HCT116 (cell line): ENCODE data around the gene ANKS1A. TPM values are rescaled to one million over a fixed set of nuclear protein-coding genes. Genes with fewer than 3 reads are reported as not detected.

Experiments
- ATAC-seq: fragments of 200-7000 bp; cut with Tn5 transposase; 2 replicates; pipeline ENCODE4 v1.9.1; 2020; ENCODE audit warnings: mild to moderate bottlenecking, moderate library complexity
- BruUV-seq: library from RNA; stranded (reverse); fragments of 400-500 nt; replicated peaks from 2 replicates; lab custom pipeline; 2021; lab: Mats Ljungman, UMichigan
- CTCF ChIA-PET: fragments of 300-600 bp; sonication (Branson Sonifier 250); formaldehyde crosslinking; loops from one replicate; lab custom pipeline; 2021; ENCODE audit warnings: antibody characterized with exemption; lab: Charles Lee
- POLR2A ChIA-PET: fragments of 300-600, 350-600 bp; sonication (Branson Sonifier 250); formaldehyde crosslinking; loops from one replicate; lab custom pipeline; 2021; ENCODE audit warnings: antibody characterized with exemption; lab: Charles Lee
- RAD21 ChIA-PET, 2 experiments: fragments of 300-600 bp; sonication (Branson Sonifier 250); formaldehyde crosslinking; loops; one replicate each; lab custom pipeline; 2023; ENCODE audit warnings: low total read pairs in 2 of 2; ENCODE audit not compliant: uncharacterized antibody in 2 of 2, unreplicated experiment in 2 of 2, low non-redundant PET in 1 of 2; lab: Charles Lee
- DNase-seq: peaks from one replicate; pipeline ENCODE4 v3.0.0-alpha.2; 2010; ENCODE audit warnings: low read depth, low spot score
- H2AFZ ChIP-seq: fragments of 200-600 bp; shearing (Covaris generic), sonication (generic); 2 replicates; pipeline ENCODE4 v1.6.1; 2017; ENCODE audit warnings: low read depth, mixed run types, mixed read lengths, antibody characterized with exemption, low read length; ENCODE audit not compliant: poor library complexity, severe bottlenecking
- H3K27ac ChIP-seq: 2 replicates; pipeline ENCODE4 v1.5.1; 2012; ENCODE audit warnings: low read depth, low read length
- H3K27me3 ChIP-seq: fragments of 200-600 bp; sonication (generic); 2 replicates; pipeline ENCODE4 v1.6.1; 2016; ENCODE audit warnings: mixed run types, low read length, mixed read lengths; ENCODE audit not compliant: insufficient read depth
- H3K36me3 ChIP-seq, 2 experiments: fragments of 200-500 bp in 1 of 2; fragments of 200-600 bp in 1 of 2; sonication (Bioruptor generic) in 1 of 2; sonication (generic) in 1 of 2; 2 replicates each; pipeline versions ENCODE4 v1.5.1 to v1.6.1; 2014 to 2016; ENCODE audit warnings: low read length in 2 of 2, inconsistent platforms in 1 of 2, mixed read lengths in 1 of 2, mixed run types in 1 of 2; ENCODE audit not compliant: insufficient read depth in 2 of 2, control insufficient read depth in 1 of 2
- H3K4me1 ChIP-seq, 2 experiments: fragments of 200-600 bp in 1 of 2; sonication (generic) in 1 of 2; 2 replicates each; pipeline versions ENCODE4 v1.5.1 to v1.6.1; 2012 to 2017; ENCODE audit warnings: low read length in 2 of 2, inconsistent platforms in 1 of 2, mild to moderate bottlenecking in 1 of 2, mixed read lengths in 1 of 2, mixed run types in 1 of 2, moderate library complexity in 1 of 2; ENCODE audit not compliant: insufficient read depth in 2 of 2, control insufficient read depth in 1 of 2
- H3K4me2 ChIP-seq: fragments of 200-600 bp; sonication (generic); 2 replicates; pipeline ENCODE4 v1.6.1; 2017; ENCODE audit warnings: mixed run types, low read length, mixed read lengths
- H3K4me3 ChIP-seq, 2 experiments: fragments of 200-600 bp in 1 of 2; sonication (generic) in 1 of 2; replicated peaks in 1 of 2; 2 replicates each; pipeline ENCODE4 v1.5.1; 2011 to 2016; ENCODE audit warnings: low read length in 2 of 2, control low read depth in 1 of 2, low read depth in 1 of 2, mild to moderate bottlenecking in 1 of 2, mixed read lengths in 1 of 2, mixed run types in 1 of 2
- H3K79me2 ChIP-seq: fragments of 200-600 bp; sonication (generic); 2 replicates; pipeline ENCODE4 v1.6.1; 2017; ENCODE audit warnings: mild to moderate bottlenecking, mixed run types, low read length, moderate library complexity, mixed read lengths; ENCODE audit not compliant: insufficient read depth
- H3K9ac ChIP-seq: fragments of 200-600 bp; sonication (generic); 2 replicates; pipeline ENCODE4 v1.6.1; 2016; ENCODE audit warnings: low read length, mixed read lengths
- H3K9me2 ChIP-seq: fragments of 200-600 bp; sonication (generic), shearing (Covaris generic); 2 replicates; pipeline ENCODE4 v1.6.1; 2017; ENCODE audit warnings: mixed run types, mild to moderate bottlenecking, moderate library complexity; ENCODE audit not compliant: insufficient read depth
- H3K9me3 ChIP-seq, 2 experiments: fragments of 200-500 bp in 1 of 2; fragments of 200-600 bp in 1 of 2; sonication (Bioruptor generic) in 1 of 2; sonication (generic) in 1 of 2; 2 replicates each; pipeline ENCODE4 v1.6.1; 2014 to 2017; ENCODE audit warnings: low read length in 2 of 2, mixed read lengths in 2 of 2, inconsistent platforms in 1 of 2, low read depth in 1 of 2, mild to moderate bottlenecking in 1 of 2, mixed run types in 1 of 2, moderate library complexity in 1 of 2; ENCODE audit not compliant: control insufficient read depth in 1 of 2, insufficient read depth in 1 of 2
- H4K20me1 ChIP-seq: fragments of 200-600 bp; sonication (generic), shearing (Covaris generic); 2 replicates; pipeline ENCODE4 v1.6.1; 2017; ENCODE audit warnings: mixed run types, mild to moderate bottlenecking, moderate library complexity; ENCODE audit not compliant: insufficient read depth
- CBX3 ChIP-seq: IDR thresholded peaks from 2 replicates; pipeline ENCODE4 v1.6.1; 2012; ENCODE audit warnings: low read depth
- CEBPB ChIP-seq: IDR thresholded peaks from 2 replicates; pipeline ENCODE4 v1.6.1; 2012; ENCODE audit warnings: low read depth
- EGR1 ChIP-seq: IDR thresholded peaks from 2 replicates; pipeline ENCODE4 v1.6.1; 2012; ENCODE audit warnings: low read depth
- EZH2phosphoT487 ChIP-seq: fragments of 200-600 bp; IDR thresholded peaks from 2 replicates; pipeline ENCODE4 v1.6.1; 2018; ENCODE audit warnings: antibody characterized with exemption, borderline replicate concordance
- FOSL1 ChIP-seq: IDR thresholded peaks from 2 replicates; pipeline ENCODE4 v1.6.1; 2012; ENCODE audit warnings: low read depth
- JUND ChIP-seq: IDR thresholded peaks from 2 replicates; pipeline ENCODE4 v1.6.1; 2012
- POLR2A ChIP-seq: IDR thresholded peaks from 2 replicates; pipeline ENCODE4 v1.7.0; 2011; ENCODE audit warnings: borderline replicate concordance; ENCODE audit not compliant: insufficient read depth, insufficient read length; ENCODE audit errors: extremely low read depth
- POLR2AphosphoS5 ChIP-seq: IDR thresholded peaks from 2 replicates; pipeline ENCODE4 v1.6.1; 2011; ENCODE audit warnings: mild to moderate bottlenecking, low read depth, low read length, moderate library complexity
- SP1 ChIP-seq: IDR thresholded peaks from 2 replicates; pipeline ENCODE4 v1.6.1; 2012; ENCODE audit warnings: low read depth
- TCF7L2 ChIP-seq: IDR thresholded peaks from 2 replicates; pipeline ENCODE4 v1.7.0; 2011; ENCODE audit warnings: borderline replicate concordance, inconsistent platforms; ENCODE audit not compliant: insufficient read depth, insufficient read length; ENCODE audit errors: extremely low read depth
- YY1 ChIP-seq: IDR thresholded peaks from 2 replicates; pipeline ENCODE4 v1.6.1; 2011; ENCODE audit warnings: low read length, low read depth, moderate library complexity, mild to moderate bottlenecking; ENCODE audit not compliant: insufficient replicate concordance; ENCODE audit errors: extremely low read depth
- ZNF274 ChIP-seq: fragments of 200-500 bp; sonication (Bioruptor generic); IDR thresholded peaks from 2 replicates; pipeline ENCODE4 v1.6.1; 2014; ENCODE audit warnings: mild to moderate bottlenecking, low read depth, low read length, inconsistent platforms
- intact Hi-C: fragments of 100-400 bp; cut with micrococcal nuclease; formaldehyde crosslinking; loops from 2 replicates; pipeline ENCODE4 v1.10.0; 2022
- total RNA-seq: library from RNA; stranded (reverse); gene quantifications from one replicate; pipeline ENCODE4 v1.2.1, GENCODE V29; 2021; ENCODE audit not compliant: unreplicated experiment
- TF ChIP-seq, protein P1 (sequence below): IDR thresholded peaks from 2 replicates; pipeline ENCODE4 v1.6.1; 2011; ENCODE audit warnings: mild to moderate bottlenecking, low read length, moderate library complexity; ENCODE audit not compliant: insufficient replicate concordance; ENCODE audit errors: extremely low read depth
- TF ChIP-seq, protein P2 (sequence below): IDR thresholded peaks from 2 replicates; pipeline ENCODE4 v1.6.1; 2012

Gene ANKS1A
- total RNA-seq, 1 experiment from 2014 or later = 20.6 TPM

DNA sequence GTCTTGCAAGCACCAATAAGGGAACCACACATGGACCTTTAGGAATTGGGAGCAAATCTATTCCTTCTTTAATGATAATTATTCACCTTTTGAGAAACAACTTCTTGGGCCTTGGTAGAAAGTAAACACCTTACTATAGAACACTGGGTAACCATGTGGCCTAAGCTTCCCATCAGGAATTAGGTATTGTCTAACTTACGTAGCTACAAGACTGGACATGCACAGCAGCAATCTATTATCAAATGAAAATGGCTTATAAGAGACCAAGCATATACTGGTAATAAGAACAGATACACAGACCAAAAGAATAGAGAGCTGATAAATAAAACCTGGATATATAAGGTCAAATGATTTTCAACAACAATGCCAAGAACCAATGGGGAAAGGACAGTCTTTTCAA is 235.3 kb downstream of the ANKS1A start:
- CTCF ChIA-PET = no interaction called here

More for the DNA sequence above, 235.3 kb downstream of the ANKS1A start:
- no peak overlapping the region for H3K27ac ChIP-seq
- DNase-seq = no peak
- TF ChIP-seq, protein P1, sequence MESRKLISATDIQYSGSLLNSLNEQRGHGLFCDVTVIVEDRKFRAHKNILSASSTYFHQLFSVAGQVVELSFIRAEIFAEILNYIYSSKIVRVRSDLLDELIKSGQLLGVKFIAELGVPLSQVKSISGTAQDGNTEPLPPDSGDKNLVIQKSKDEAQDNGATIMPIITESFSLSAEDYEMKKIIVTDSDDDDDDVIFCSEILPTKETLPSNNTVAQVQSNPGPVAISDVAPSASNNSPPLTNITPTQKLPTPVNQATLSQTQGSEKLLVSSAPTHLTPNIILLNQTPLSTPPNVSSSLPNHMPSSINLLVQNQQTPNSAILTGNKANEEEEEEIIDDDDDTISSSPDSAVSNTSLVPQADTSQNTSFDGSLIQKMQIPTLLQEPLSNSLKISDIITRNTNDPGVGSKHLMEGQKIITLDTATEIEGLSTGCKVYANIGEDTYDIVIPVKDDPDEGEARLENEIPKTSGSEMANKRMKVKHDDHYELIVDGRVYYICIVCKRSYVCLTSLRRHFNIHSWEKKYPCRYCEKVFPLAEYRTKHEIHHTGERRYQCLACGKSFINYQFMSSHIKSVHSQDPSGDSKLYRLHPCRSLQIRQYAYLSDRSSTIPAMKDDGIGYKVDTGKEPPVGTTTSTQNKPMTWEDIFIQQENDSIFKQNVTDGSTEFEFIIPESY = no peak
- no peak for TF ChIP-seq POLR2A
- TF ChIP-seq CBX3 = no peak
- TF ChIP-seq, protein P2, sequence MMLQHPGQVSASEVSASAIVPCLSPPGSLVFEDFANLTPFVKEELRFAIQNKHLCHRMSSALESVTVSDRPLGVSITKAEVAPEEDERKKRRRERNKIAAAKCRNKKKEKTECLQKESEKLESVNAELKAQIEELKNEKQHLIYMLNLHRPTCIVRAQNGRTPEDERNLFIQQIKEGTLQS = no peak
- no peak for TF ChIP-seq FOSL1
- TF ChIP-seq ZNF274 = no peak
- no peak for TF ChIP-seq SP1
- TF ChIP-seq JUND = no peak
- no peak for TF ChIP-seq YY1
- TF ChIP-seq CEBPB = no peak
- TF ChIP-seq POLR2AphosphoS5 = no peak
- no peak for TF ChIP-seq EGR1
- no peak for TF ChIP-seq EZH2phosphoT487
- TF ChIP-seq TCF7L2 = no peak
- H4K20me1 ChIP-seq = no peaks in the 10 kb centered on the region
- H2AFZ ChIP-seq = no peak overlapping the region
- no peak overlapping the region for H3K4me2 ChIP-seq
- no peak for ATAC-seq
- H3K9me2 ChIP-seq = no peaks in the 10 kb centered on the region; the same call in 1 of the 2 replicates
- H3K36me3 ChIP-seq = no peaks in the 10 kb centered on the region
- H3K9ac ChIP-seq = no peak overlapping the region
- BruUV-seq = no TSS peak
- RAD21 ChIA-PET = no interaction called here
- intact Hi-C loops = no loop called here
- POLR2A ChIA-PET = no interaction called here
- 0 out of 4 replicates have a peak, but pooled peaks cover 0 to 4% of the 10 kb centered on the region in 2 experiments for H3K9me3 ChIP-seq
- H3K27me3 ChIP-seq = no peaks in the 10 kb centered on the region
- H3K79me2 ChIP-seq = no peaks in the 10 kb centered on the region
- no peak overlapping the region for H3K4me3 ChIP-seq
- no peaks in the 10 kb centered on the region for H3K4me1 ChIP-seq
